SK-N-MC (cell line): ENCODE measurements around the gene SLC35E3.
A peak's percentile ranks its signal among the peaks of the same experiment; 100 is the strongest.
"Not testable (repeated sequence)": the region's sequence is repeated elsewhere in the genome, so short reads cannot be mapped to it uniquely, and the experiment has no call there.

Experiments used
- DNase-seq: peaks from one replicate; pipeline ENCODE4 v3.0.0-alpha.2; 2011; ENCODE audit warnings: low read depth, low spot score
- H3K27ac ChIP-seq: fragments of 200-600 bp; sonication (generic); 2 replicates; pipeline ENCODE4 v1.5.1; 2016; ENCODE audit warnings: mixed run types
- H3K36me3 ChIP-seq: fragments of 200-600 bp; sonication (generic); 2 replicates; pipeline ENCODE4 v1.6.1; 2017; ENCODE audit warnings: antibody characterized with exemption, low read length, mixed read lengths; ENCODE audit not compliant: insufficient read depth
- H3K4me3 ChIP-seq: fragments of 200-600 bp; sonication (generic); 2 replicates; pipeline ENCODE4 v1.5.1; 2016
- H3K9ac ChIP-seq: fragments of 200-600 bp; sonication (generic); 2 replicates; pipeline ENCODE4 v1.8.0; 2017; ENCODE audit warnings: mixed run types, mixed read lengths; ENCODE audit not compliant: insufficient read length
- H3K9me3 ChIP-seq: fragments of 200-600 bp; sonication (generic); 2 replicates; pipeline ENCODE4 v1.6.1; 2017; ENCODE audit warnings: low read depth, mild to moderate bottlenecking, antibody characterized with exemption, low read length, moderate library complexity, mixed read lengths
- EZH2 ChIP-seq: fragments of 200-600 bp; sonication (generic); IDR thresholded peaks from one replicate; pipeline ENCODE4 v1.6.1; 2017; ENCODE audit warnings: antibody characterized with exemption
- FOXP2 ChIP-seq: optimal IDR thresholded peaks from 2 replicates; pipeline ENCODE3; 2011; ENCODE audit warnings: mild to moderate bottlenecking, moderate library complexity; ENCODE audit not compliant: insufficient read depth; ENCODE audit errors: extremely low read length, control extremely low read depth
- POLR2AphosphoS5 ChIP-seq: IDR thresholded peaks from 2 replicates; pipeline ENCODE4 v1.6.1; 2012; ENCODE audit warnings: mild to moderate bottlenecking, low read depth, low read length, borderline replicate concordance

SLC35E3 gene

GRCh38 chr12:68796399-68796798 is 50.4 kb downstream of the SLC35E3 start:
- no peak for DNase-seq

GRCh38 chr12:68798882-68799234 is 52.9 kb downstream of the SLC35E3 start:
- Histone ChIP-seq H3K36me3 (no peaks in the 10 kb centered on the region), H3K4me3 (no peak overlapping the region), H3K9me3 (no peaks in the 10 kb centered on the region), H3K27ac (no peak overlapping the region), H3K9ac (no peak overlapping the region)
- TF ChIP-seq FOXP2 (no peak), EZH2 (no peak)
- no peak for DNase-seq

More at GRCh38 chr12:68796399-68796798, 50.4 kb downstream of the SLC35E3 start:
- Histone ChIP-seq H3K9me3 (no peaks in the 10 kb centered on the region), H3K4me3 (no peak overlapping the region), H3K9ac (no peak overlapping the region), H3K36me3 (no peaks in the 10 kb centered on the region), H3K27ac (no peak overlapping the region)
- no peak for TF ChIP-seq FOXP2
- no peak for TF ChIP-seq POLR2AphosphoS5
- TF ChIP-seq EZH2, result no peak

GRCh38 chr12:68800294-68800693 is 54.3 kb downstream of the SLC35E3 start:
- no peak for DNase-seq
- Histone ChIP-seq H3K9ac (no peak overlapping the region), H3K4me3 (no peak overlapping the region), H3K9me3 (no peaks in the 10 kb centered on the region), H3K27ac (no peak overlapping the region), H3K36me3 (no peaks in the 10 kb centered on the region)
- TF ChIP-seq FOXP2 (no peak), POLR2AphosphoS5 (no peak)

- not testable (repeated sequence) for H3K4me3 ChIP-seq, H3K27ac ChIP-seq, DNase-seq, H3K36me3 ChIP-seq, H3K9me3 ChIP-seq, H3K9ac ChIP-seq
Measured at GRCh38 chr12:68801124-68801523, 55.1 kb downstream of the SLC35E3 start.

GRCh38 chr12:68802372-68802745 is 56.4 kb downstream of the SLC35E3 start:
- H3K27ac ChIP-seq, H3K4me3 ChIP-seq, H3K9ac ChIP-seq, H3K9me3 ChIP-seq, DNase-seq, H3K36me3 ChIP-seq: not testable (repeated sequence)

DNA sequence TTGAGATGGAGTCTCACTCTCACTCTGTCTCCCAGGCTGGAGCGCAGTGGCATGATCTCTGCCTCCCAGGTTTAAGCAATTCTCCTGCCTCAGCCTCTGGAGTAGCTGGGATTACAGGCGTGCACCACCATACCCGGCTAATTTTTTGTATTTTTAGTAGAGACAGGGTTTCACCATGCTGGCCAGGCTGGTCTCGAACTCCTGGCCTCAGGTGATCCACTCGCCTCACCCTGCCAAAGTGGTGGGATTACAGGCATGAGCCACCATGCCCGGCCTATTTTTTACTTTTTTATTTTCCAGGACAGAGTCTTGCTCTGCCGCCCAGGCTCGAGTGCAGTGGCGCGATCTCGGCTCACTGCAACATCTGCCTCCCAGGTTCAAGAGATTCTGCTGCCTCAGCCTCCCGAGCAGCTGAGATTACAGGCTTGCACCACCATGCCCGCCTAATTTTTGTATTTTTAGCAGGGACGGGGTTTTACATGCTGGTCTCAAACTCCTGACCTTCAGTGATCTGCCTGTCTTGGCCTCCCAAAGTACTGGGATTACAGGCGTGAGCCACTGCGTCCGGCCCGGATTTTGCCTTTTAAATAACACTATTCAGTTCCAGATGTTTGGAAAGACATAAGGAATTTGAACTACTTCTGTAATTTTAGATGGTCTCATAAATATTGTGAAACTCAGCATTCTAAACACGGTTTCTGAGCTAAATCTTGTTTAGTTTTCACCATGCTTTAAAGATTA is 57.1 kb downstream of the SLC35E3 start:
- H3K4me3 ChIP-seq, H3K9me3 ChIP-seq, H3K27ac ChIP-seq, DNase-seq, H3K9ac ChIP-seq, H3K36me3 ChIP-seq: not testable (repeated sequence)

- TF ChIP-seq POLR2AphosphoS5, result no peak
- TF ChIP-seq EZH2, result no peak
- no peak for TF ChIP-seq FOXP2
- no peak for DNase-seq
- Histone ChIP-seq H3K36me3 (0 out of 2 replicates have a peak, but pooled peaks cover under 1% of the 10 kb centered on the region), H3K9me3 (no peaks in the 10 kb centered on the region), H3K27ac (no peak overlapping the region), H3K4me3 (no peak overlapping the region), H3K9ac (no peak overlapping the region)
Measured at GRCh38 chr12:68803948-68804656, 58.1 kb downstream of the SLC35E3 start.

GRCh38 chr12:68804657-68805591 is 58.9 kb downstream of the SLC35E3 start:
- H3K9me3 ChIP-seq, result no peaks in the 10 kb centered on the region
- no peak overlapping the region for H3K27ac ChIP-seq
- TF ChIP-seq POLR2AphosphoS5, result no peak
- no peak for TF ChIP-seq EZH2
- no peak for TF ChIP-seq FOXP2
- H3K9ac ChIP-seq, result no peak overlapping the region
- H3K36me3 ChIP-seq, result peaks cover 8% of the 10 kb centered on the region
- H3K4me3 ChIP-seq, result no peak overlapping the region
- no peak for DNase-seq

GRCh38 chr12:68805592-68806120 is 59.7 kb downstream of the SLC35E3 start:
- no peak overlapping the region for H3K4me3 ChIP-seq
- TF ChIP-seq EZH2 (no peak), POLR2AphosphoS5 (no peak), FOXP2 (no peak)
- H3K9ac ChIP-seq, result no peak overlapping the region
- no peak for DNase-seq
- H3K36me3 ChIP-seq, result peaks cover 14% of the 10 kb centered on the region
- H3K9me3 ChIP-seq, result no peaks in the 10 kb centered on the region
- peak overlapping the region; percentile 54; the same call in 1 of the 2 replicates for H3K27ac ChIP-seq
